Duodenal mucosa (tissue), 2 donors: ENCODE results near the gene XRCC2.
A peak's percentile ranks its signal among the peaks of the same experiment; 100 is the strongest.
"Not testable (repeated sequence)": the region's sequence is repeated elsewhere in the genome, so short reads cannot be mapped to it uniquely, and the experiment has no call there.

Experiments
- H3K27ac ChIP-seq: one replicate; pipeline ENCODE4 v1.7.0; 2013; ENCODE audit warnings: low read depth, low read length
- H3K27me3 ChIP-seq, 2 donors: one replicate each; pipeline ENCODE4 v1.7.0; 2013; ENCODE audit warnings: low read length in 2 of 2, control low read depth in 1 of 2; ENCODE audit not compliant: insufficient read depth in 2 of 2, control insufficient read depth in 1 of 2
- H3K36me3 ChIP-seq, 2 donors: one replicate each; pipeline ENCODE4 v1.7.0; 2013; ENCODE audit warnings: low read length in 2 of 2, control low read depth in 1 of 2; ENCODE audit not compliant: insufficient read depth in 2 of 2, control insufficient read depth in 1 of 2
- H3K4me1 ChIP-seq, 2 donors: one replicate each; pipeline ENCODE4 v1.7.0; 2013; ENCODE audit warnings: low read length in 2 of 2, control low read depth in 1 of 2; ENCODE audit not compliant: insufficient read depth in 2 of 2, control insufficient read depth in 1 of 2
- H3K4me3 ChIP-seq, 2 donors: one replicate each; pipeline ENCODE4 v1.7.0; 2013; ENCODE audit warnings: low read length in 2 of 2, low read depth in 1 of 2
- H3K9ac ChIP-seq, 2 donors: one replicate each; pipeline ENCODE4 v1.7.0; 2013; ENCODE audit warnings: low read length in 2 of 2, low read depth in 1 of 2
- H3K9me3 ChIP-seq, 2 donors: one replicate each; pipeline ENCODE4 v1.7.0; 2013; ENCODE audit warnings: low read length in 2 of 2, control low read depth in 1 of 2; ENCODE audit not compliant: control insufficient read depth in 1 of 2

XRCC2 gene

DNA sequence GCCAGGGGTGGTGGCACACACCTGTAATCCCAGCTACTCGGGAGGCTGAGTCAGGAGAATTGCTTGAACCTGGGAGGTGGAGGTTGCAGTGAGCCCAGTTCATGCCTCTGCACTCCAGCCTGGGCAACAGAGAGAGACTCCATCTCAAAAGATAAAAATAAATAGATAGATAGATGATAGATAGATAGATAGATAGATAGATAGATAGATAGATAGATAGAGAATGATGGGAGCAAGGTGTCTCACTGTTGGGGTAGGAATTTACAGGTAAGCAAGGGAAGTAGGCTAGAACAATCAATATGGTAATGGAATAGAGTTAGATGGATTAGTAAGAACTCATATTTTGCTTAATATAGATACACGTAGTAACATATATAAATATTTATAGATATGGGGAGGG lies 16.3 kb upstream of the XRCC2 start:
- not testable (repeated sequence) for H3K36me3 ChIP-seq, H3K27ac ChIP-seq, H3K9ac ChIP-seq, H3K27me3 ChIP-seq, H3K9me3 ChIP-seq, H3K4me1 ChIP-seq, H3K4me3 ChIP-seq

DNA sequence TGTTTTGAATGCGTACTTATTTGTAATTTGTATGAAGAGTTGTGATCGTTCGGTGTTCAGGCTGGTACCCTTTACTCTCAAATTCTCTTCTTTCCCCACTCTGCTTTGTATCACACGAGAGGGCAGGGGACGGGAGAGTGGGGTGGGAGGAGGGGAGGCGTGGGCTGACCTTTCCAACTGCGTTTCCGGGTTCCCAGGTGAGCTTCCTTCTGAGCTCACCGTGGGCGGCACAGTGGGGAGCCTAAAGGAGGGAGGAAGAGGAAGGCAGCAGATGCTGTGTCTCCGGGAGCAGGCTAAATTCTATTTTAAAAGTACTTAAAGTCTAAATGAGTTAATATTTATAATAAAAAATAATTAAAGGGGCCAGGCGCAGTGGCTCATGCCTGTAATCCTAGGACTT lies 7.4 kb upstream of the XRCC2 start:
- Histone ChIP-seq H3K27ac (no peak overlapping the region), H3K4me1 (no peaks in the 10 kb centered on the region), H3K9me3 (no peaks in the 10 kb centered on the region), H3K36me3 (no peaks in the 10 kb centered on the region), H3K27me3 (no peaks in the 10 kb centered on the region), H3K4me3 (no peak overlapping the region), H3K9ac (no peak overlapping the region)

DNA sequence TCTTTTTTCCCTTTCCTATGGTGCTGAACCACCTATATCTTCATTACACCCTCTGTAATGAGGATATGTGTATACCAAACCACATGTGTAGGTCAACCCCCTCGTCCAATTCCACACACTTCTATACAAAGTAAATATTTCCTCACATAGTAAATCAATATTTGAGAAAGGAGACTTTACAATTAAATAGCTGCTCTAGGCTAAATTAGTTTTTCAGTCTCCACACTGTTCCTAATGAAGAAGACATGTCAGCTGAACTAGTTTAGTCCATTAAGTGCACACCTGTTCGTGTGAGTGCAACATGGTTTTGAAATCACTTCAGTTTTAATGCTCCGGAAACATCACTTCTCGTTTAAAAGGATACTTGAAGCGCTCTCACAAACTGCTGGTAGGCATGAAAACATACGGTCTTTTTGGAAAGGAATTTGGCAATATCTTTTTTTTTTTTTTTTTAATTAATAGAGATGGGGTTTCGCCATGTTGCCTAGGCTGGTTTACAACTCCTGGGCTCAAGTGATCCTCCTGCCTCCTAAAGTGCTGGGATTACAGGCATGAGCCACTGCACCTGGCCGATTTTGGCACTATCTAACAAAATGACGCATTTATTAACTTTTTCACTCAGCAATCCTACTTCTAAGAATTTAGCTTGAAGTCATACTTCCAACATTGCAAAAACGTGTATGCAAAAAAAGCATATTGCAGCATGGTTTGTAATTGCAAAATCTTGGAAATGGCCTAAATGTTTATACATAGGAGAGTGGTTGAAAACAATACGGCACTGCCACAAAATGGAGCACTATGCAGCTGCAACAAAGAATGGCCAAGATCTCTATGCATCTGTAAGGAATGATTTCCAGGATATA lies 2.1 kb upstream of the XRCC2 start:
- Histone ChIP-seq H3K9ac (no peak overlapping the region), H3K27me3 (no peaks in the 10 kb centered on the region), H3K9me3 (no peaks in the 10 kb centered on the region), H3K36me3 (no peaks in the 10 kb centered on the region), H3K27ac (no peak overlapping the region), H3K4me3 (no peak overlapping the region), H3K4me1 (peaks cover 9 to 12% of the 10 kb centered on the region in 2 donors)

DNA sequence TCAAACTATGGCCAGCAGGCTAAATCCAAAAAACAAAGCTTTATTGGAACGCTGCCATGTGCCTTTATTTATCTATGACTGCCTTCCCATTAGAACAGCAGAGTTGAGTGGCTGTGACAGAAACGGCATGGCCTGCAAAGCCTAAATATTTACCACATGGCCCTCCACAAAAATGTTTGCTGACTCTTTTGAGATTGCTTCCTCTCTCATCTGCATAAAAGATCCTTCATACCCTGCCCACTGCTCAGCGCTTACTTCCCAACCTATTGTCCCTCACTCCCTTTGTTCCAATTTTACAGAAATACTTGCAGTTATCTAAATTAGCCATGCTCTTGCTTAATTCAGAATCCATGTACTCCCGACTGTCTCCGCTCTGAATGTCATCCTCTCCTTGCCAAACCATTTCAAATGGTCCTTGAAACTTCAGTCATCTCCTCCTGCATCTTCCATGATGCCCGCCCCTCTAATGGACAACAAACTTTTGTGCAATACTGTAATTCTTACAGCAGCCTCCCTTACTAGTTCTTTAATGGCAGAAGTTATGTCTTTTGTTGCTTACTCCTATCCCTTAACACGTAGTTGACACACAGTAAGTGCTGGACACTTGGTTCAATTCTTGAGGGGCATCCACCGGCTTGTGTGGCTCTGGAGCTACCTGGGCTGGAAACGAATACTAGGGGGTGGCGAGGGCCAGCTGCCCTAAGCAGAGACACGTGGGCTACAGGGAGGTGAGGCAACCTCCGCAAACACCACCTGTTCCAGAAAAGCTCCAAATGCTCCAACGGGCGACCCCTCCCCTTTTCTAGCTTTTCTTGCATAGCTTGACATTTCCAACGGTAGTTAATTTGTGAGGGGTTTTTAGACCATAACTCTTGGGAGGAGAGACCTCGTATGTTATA lies 832 bp downstream of the XRCC2 start:
- Histone ChIP-seq H3K9me3 (no peaks in the 10 kb centered on the region), H3K27ac (no peak overlapping the region), H3K36me3 (no peaks in the 10 kb centered on the region), H3K4me3 (peak overlapping the region; percentile 83 to 87), H3K9ac (peak overlapping the region; percentile 4 to 25), H3K4me1 (peaks cover 9 to 12% of the 10 kb centered on the region in 2 donors), H3K27me3 (no peaks in the 10 kb centered on the region)

DNA sequence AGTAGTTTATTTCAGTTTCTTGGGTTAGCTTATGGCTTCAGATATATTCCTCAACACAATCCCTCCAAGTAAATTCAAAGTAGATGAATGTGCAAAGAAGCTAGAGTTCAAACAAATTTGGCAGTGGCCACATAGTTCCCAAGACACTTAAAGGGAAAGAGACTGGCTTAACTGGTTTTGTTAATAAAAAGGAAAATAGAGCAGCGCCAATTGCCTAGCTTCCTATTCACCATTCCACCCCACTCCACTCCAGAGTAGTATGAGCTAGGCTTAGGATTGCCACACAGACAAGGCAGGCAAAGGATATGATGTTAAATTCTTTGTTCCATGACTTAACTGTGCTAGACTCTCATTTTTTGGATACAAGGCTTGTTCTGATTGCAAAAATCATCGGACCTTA lies 2.0 kb downstream of the XRCC2 start:
- Histone ChIP-seq H3K9ac (no peak overlapping the region), H3K27ac (no peak overlapping the region), H3K36me3 (no peaks in the 10 kb centered on the region), H3K4me3 (no peak overlapping the region), H3K4me1 (peaks cover 9 to 12% of the 10 kb centered on the region in 2 donors), H3K9me3 (no peaks in the 10 kb centered on the region), H3K27me3 (no peaks in the 10 kb centered on the region)

DNA sequence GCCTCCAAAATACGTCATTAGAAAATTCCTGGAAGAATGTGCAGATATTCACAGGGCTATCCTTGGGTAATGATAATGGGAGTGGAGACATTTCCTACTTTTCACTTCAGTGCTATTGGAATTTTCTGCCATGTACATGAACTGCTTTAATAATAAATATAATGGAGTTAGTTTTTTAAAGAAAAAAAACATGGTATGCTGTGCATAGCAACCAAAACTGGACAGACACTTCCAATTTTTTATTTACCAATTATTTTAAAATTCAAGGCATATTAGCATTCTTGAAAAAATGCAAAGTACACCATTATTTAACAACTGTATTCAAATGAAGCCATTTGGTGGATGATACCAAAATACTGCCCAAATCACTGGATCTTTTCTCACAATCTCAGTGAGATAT lies 3.3 kb downstream of the XRCC2 start:
- Histone ChIP-seq H3K4me1 (peaks cover 9 to 12% of the 10 kb centered on the region in 2 donors), H3K36me3 (no peaks in the 10 kb centered on the region), H3K9ac (no peak overlapping the region), H3K9me3 (no peaks in the 10 kb centered on the region), H3K27me3 (no peaks in the 10 kb centered on the region), H3K4me3 (no peak overlapping the region), H3K27ac (no peak overlapping the region)

DNA sequence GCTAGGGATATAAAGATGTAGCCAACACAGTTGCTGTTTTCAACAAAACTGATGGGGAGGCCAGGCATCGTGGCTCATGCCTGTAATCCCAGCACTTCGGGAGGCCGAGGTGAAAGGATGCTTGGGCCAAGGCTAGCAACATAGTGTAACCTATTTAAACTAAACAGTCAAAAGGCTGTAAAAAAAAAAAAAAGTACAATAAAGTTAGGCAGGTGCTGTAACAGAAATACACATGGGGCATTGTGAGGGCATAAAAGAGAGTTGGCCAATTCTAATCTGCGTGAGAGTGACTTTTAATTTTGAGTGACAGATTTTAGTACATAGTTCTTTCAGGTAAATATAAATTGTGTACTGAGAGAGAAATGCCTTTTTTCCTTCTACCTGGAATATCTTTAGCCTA lies 6.2 kb downstream of the XRCC2 start:
- no peaks in the 10 kb centered on the region for H3K9me3 ChIP-seq
- no peak overlapping the region for H3K27ac ChIP-seq
- H3K27me3 ChIP-seq, result no peaks in the 10 kb centered on the region
- peaks cover under 1 to 1% of the 10 kb centered on the region in 2 donors for H3K4me1 ChIP-seq
- no peaks in the 10 kb centered on the region for H3K36me3 ChIP-seq
- H3K9ac ChIP-seq, result no peak overlapping the region
- H3K4me3 ChIP-seq, result no peak overlapping the region

DNA sequence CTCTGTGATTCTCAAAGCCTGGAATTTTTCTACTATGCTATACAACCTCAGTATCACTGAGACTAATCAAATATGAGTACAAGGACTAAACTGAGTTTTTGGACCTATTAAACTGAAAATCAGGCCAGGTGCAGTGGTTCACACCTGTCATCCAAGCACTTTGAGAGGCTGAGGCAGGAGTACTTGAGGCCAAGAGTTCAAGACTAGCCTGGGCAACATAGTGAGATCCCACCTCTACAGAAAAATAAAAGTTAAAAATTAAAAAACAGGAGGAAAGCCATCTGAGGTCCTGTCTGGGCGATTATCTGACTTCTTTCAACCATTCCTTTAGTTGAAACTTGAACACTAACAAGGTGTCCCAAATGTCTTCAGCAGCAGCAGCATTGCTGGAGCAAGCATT lies 7.0 kb downstream of the XRCC2 start:
- no peak overlapping the region for H3K9ac ChIP-seq
- H3K9me3 ChIP-seq, result no peaks in the 10 kb centered on the region
- H3K27ac ChIP-seq, result no peak overlapping the region
- H3K36me3 ChIP-seq, result no peaks in the 10 kb centered on the region
- H3K4me1 ChIP-seq, result no peaks in the 10 kb centered on the region
- no peak overlapping the region for H3K4me3 ChIP-seq
- H3K27me3 ChIP-seq, result no peaks in the 10 kb centered on the region

DNA sequence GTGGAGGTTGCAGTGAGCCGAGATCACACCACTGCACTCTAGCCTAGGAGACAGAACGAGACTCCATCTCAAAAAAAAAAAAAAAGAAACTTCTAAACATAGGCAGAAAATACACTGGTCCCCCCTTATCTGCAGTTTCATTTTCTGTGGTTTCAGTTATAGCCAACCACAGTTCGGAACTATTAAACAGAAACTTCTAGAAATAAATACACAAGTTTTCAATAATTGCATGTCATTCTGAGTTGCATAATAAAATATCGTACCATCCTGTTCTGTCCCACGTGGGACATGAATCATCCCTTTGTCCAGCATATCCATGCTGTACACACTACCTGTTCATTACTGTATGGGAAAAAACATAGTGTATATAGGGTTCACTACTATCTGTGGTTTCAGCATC lies 8.0 kb downstream of the XRCC2 start:
- no peaks in the 10 kb centered on the region for H3K9me3 ChIP-seq
- H3K4me1 ChIP-seq, result no peaks in the 10 kb centered on the region
- H3K27ac ChIP-seq, result no peak overlapping the region
- no peak overlapping the region for H3K4me3 ChIP-seq
- H3K27me3 ChIP-seq, result no peaks in the 10 kb centered on the region
- H3K9ac ChIP-seq, result no peak overlapping the region
- H3K36me3 ChIP-seq, result no peaks in the 10 kb centered on the region

DNA sequence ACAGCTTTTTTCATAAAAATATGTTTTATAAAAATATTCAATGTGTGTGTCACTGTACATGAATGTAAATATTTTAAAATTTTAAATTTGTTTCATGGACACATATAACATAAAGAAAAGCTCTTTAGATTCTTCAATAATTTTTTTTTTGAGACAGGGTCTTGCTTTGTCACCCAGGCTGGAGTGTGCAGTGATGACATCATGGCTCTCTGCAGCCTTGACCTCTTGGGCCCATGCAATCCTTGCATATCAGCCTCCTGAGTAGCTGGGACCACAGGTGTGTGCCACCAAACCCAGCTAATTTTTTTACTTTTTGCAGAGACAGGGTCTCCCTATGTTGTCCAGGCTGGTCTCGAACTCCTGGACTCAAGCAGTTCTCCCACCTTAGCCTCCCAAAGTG lies 9.9 kb downstream of the XRCC2 start:
- H3K27me3 ChIP-seq, result no peaks in the 10 kb centered on the region
- no peak overlapping the region for H3K9ac ChIP-seq

More for the DNA sequence above, 9.9 kb downstream of the XRCC2 start:
- Histone ChIP-seq H3K4me1 (no peaks in the 10 kb centered on the region), H3K36me3 (no peaks in the 10 kb centered on the region), H3K4me3 (no peak overlapping the region), H3K9me3 (no peaks in the 10 kb centered on the region), H3K27ac (no peak overlapping the region)
